Testis (tissue), 2 donors: ENCODE measurements around the gene SLC9A3.

ENCODE experiments used
- CTCF ChIP-seq, 3 experiments: fragments of 450-650 bp in 2 of 3; fragments of 200-600 bp in 1 of 3; sonication (generic) in 1 of 3; IDR thresholded peaks; one replicate each; pipeline ENCODE4 v1.5.1; 2016 to 2019; ENCODE audit warnings: antibody characterized with exemption in 3 of 3, mild to moderate bottlenecking in 2 of 3, moderate library complexity in 1 of 3
- POLR2A ChIP-seq: fragments of 450-650 bp; IDR thresholded peaks from one replicate; pipeline ENCODE4 v1.6.1; 2017; ENCODE audit warnings: antibody characterized with exemption, mild to moderate bottlenecking, moderate library complexity

GRCh38 chr5:430214-430925, 93.9 kb downstream of the SLC9A3 start:
- no peak for TF ChIP-seq CTCF (IDR thresholded peaks at IDR 0.05)
- TF ChIP-seq POLR2A: no peak
